ENCODE data around the gene MAST4. TPM values are rescaled to one million over a fixed set of nuclear protein-coding genes. Genes with fewer than 3 reads are reported as not detected.

Gene MAST4
- polyA plus RNA-seq, 1 experiment = 4.0 TPM

GRCh38 chr5:67033880-67034651, 437.9 kb downstream of the MAST4 start:
- DNase-seq (ENCODE audit: low read depth) = no peak
- POLR2A ChIA-PET = no interaction called here

GRCh38 chr5:67035098-67035740, 439.0 kb downstream of the MAST4 start:
- POLR2A ChIA-PET = no interaction called here
- no peaks in the 10 kb centered on the region for H3K27me3 ChIP-seq (ENCODE audit: control insufficient read depth, insufficient read depth, low read length)
- no peaks in the 10 kb centered on the region for H3K36me3 ChIP-seq (ENCODE audit: control insufficient read depth, insufficient read depth, low read length)
- DNase-seq (ENCODE audit: low read depth) = no peak
- H3K4me3 ChIP-seq (ENCODE audit: low read depth, low read length) = no peak overlapping the region
- no peak for TF ChIP-seq CTCF (IDR thresholded peaks at IDR 0.05; ENCODE audit: insufficient read depth, low read depth, low read length)
- CTCF ChIA-PET = interaction anchor here (0.8 to 1.0 kb wide), 2 partner anchors 10 to 15 kb away, joined by 4 read pairs; no protein-coding TSS in a partner anchor

More at GRCh38 chr5:67033880-67034651, 437.9 kb downstream of the MAST4 start:
- no peak overlapping the region for H3K4me3 ChIP-seq (ENCODE audit: low read depth, low read length)
- no peaks in the 10 kb centered on the region for H3K27me3 ChIP-seq (ENCODE audit: control insufficient read depth, insufficient read depth, low read length)
- no peak for TF ChIP-seq CTCF (IDR thresholded peaks at IDR 0.05; ENCODE audit: insufficient read depth, low read depth, low read length)
- H3K36me3 ChIP-seq (ENCODE audit: control insufficient read depth, insufficient read depth, low read length) = no peaks in the 10 kb centered on the region
- CTCF ChIA-PET = no interaction called here

GRCh38 chr5:67037171-67037570, 441.0 kb downstream of the MAST4 start:
- POLR2A ChIA-PET = no interaction called here
- no peak overlapping the region for H3K4me3 ChIP-seq (ENCODE audit: low read depth, low read length)
- CTCF ChIA-PET = no interaction called here
- H3K27me3 ChIP-seq (ENCODE audit: control insufficient read depth, insufficient read depth, low read length) = no peaks in the 10 kb centered on the region
- no peak for DNase-seq (ENCODE audit: low read depth)
- TF ChIP-seq CTCF (IDR thresholded peaks at IDR 0.05; ENCODE audit: insufficient read depth, low read depth, low read length) = no peak
- H3K36me3 ChIP-seq (ENCODE audit: control insufficient read depth, insufficient read depth, low read length) = no peaks in the 10 kb centered on the region

- TF ChIP-seq CTCF (IDR thresholded peaks at IDR 0.05; ENCODE audit: insufficient read depth, low read depth, low read length) = no peak
- no peaks in the 10 kb centered on the region for H3K36me3 ChIP-seq (ENCODE audit: control insufficient read depth, insufficient read depth, low read length)
- no peaks in the 10 kb centered on the region for H3K27me3 ChIP-seq (ENCODE audit: control insufficient read depth, insufficient read depth, low read length)
- POLR2A ChIA-PET = no interaction called here
- H3K4me3 ChIP-seq (ENCODE audit: low read depth, low read length) = no peak overlapping the region
- CTCF ChIA-PET = interaction anchor here (1.4 kb wide), 1 partner anchor 8 kb away, joined by 3 read pairs; no protein-coding TSS in a partner anchor
- DNase-seq (ENCODE audit: low read depth) = no peak
Observed at GRCh38 chr5:67038817-67039603, 442.8 kb downstream of the MAST4 start.

Measured in BJ (cell line).